Fibroblast of skin of right quadriceps (primary cell): ENCODE measurements around the gene ACTL7A.
"Not testable (repeated sequence)": the region's sequence is repeated elsewhere in the genome, so short reads cannot be mapped to it uniquely, and the experiment has no call there.

ENCODE experiments used
- DNase-seq: peaks from one replicate; pipeline ENCODE4 v3.0.0-alpha.2; 2013

ACTL7A gene

GRCh38 chr9:108861997-108862396, at the start of gene ACTL7A:
Gene ACTL7A (plus strand): TSS chr9:108862266. CDS start chr9:108862323, 57 bp downstream.
- no peak for DNase-seq

- DNase-seq = no peak
Measured at GRCh38 chr9:108812396-108813025, 49.6 kb upstream of the ACTL7A start.

DNA sequence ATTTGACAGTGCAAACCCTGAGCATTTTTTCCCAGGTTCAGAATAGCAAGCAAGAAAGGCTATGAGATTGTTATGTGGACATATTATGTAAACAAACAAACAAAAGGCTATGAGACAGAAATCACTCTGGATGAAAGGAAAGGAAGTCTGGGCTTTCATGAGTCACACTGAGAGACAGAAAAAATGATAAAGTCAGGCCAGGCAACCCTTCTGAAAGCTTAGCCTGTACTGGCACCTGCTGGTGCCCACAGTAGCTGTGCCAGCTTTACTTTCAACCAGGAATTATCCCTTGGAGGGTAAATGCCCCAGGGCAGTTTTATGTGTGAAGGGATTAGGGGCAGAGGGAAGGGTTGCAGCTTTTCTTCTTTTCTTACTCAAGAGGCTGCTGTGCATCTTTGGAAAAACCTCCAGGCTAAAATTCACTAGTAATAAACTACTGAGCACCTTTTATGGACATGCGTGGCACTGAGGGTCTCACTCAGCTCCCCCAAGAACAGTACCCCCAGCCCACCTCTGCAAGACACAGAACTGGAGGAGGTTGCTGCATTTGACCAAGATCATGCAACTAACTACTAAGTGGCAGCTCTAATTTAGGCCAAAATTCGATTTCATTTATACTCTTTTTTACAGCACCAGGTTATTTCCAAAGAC, 48.0 kb upstream of the ACTL7A start:
- DNase-seq = peak; percentile 53

GRCh38 chr9:108815156-108815555, 46.9 kb upstream of the ACTL7A start:
- DNase-seq = no peak

GRCh38 chr9:108816037-108816436, 46.0 kb upstream of the ACTL7A start:
- DNase-seq = no peak

- DNase-seq = no peak
Measured at GRCh38 chr9:108823829-108824228, 38.2 kb upstream of the ACTL7A start.

GRCh38 chr9:108830272-108830671, 31.8 kb upstream of the ACTL7A start:
- DNase-seq = peak; percentile 26

- no peak for DNase-seq
Measured at GRCh38 chr9:108831496-108832178, 30.4 kb upstream of the ACTL7A start.

DNA sequence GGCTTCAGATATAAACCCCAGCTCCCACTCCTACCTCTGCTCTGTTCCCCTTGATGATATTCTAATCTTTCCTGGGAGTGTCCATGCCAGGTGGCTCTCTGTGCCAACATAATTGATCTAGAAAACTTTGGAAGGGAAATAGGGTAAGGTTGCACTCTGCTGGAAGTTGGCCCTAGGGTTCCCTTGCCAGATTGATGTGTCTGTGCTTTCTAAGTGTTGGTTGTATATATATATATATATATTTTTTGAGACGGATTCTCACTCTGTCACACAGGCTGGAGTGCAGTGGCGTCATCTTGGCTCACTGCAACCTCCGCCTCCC, 29.9 kb upstream of the ACTL7A start:
- DNase-seq = no peak

DNA sequence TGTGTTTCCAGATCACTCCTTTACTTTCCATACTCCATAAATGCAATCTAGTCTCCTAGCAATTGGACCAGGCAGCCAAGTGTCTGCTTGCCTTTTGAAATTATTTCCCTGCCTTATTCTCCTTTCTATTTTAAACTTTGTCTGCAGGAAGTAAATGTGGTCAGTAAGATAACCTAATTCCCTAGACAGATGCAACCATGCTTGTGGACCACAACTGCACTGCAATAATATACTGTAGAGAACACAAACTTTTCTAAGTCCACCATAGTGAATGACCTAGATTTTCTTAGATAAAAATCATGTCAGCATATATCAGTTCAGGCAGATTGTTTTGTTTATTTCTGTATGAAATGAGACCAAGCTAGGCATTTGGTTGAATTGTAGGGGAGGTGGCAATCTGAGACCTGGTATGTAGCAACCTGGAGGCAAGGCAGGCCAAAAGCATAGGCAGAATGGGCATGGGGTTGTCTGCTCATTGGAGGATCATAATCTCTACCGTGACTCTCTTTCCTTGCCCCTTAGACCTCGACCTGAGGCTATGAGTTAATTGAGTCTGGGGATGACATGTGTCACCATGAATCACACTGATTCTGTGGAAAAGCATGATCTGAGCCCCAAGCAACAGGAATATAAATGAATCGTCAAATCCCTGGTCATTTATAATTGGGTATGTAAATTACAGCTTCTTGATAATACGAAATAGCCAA, 27.0 kb upstream of the ACTL7A start:
- DNase-seq = peak; percentile 22

GRCh38 chr9:108835831-108836230, 26.2 kb upstream of the ACTL7A start:
- DNase-seq = peak; percentile 41

DNA sequence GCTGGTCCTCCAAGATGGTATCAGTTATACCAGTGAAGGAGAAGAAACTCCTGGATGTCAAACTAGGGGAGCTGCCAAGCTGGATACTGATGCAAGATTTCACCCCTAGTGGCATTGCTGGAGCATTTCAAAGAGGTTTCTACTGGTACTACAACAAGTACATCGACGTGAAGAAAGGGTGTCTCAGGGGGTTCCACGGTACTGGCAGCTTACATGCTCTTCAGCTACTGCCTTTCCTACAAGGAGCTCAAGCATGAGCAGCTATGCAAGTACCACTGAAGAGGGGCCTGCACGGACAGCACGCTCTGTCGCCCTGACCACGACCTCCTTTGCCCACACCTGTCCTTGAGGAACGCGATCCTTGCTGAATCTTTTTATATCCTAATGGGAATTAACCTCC, 25.7 kb upstream of the ACTL7A start:
- DNase-seq = no peak

- DNase-seq = peak; percentile 75
Measured at GRCh38 chr9:108836781-108837180, 25.3 kb upstream of the ACTL7A start.

DNA sequence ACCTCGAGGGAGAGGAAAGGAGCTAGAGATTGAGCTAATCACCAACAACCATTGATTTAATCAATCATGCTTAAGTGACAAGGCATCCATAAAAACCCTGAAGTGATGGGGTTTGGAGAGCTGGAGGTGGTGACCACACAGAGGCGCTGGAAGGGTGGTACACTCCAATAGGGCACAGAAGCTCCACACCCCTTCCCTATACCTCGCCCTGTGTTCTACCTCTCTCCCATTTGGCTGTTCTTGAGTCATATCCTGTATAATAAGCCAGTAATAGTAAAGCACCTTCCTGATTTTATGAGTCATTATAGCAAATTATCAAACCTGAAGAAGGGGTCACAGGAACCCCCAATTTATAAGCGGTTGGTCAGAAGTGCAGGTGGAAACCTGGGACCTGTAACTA, 24.5 kb upstream of the ACTL7A start:
- DNase-seq = peak; percentile 34

GRCh38 chr9:108838017-108838416, 24.0 kb upstream of the ACTL7A start:
- peak; percentile 95 for DNase-seq

GRCh38 chr9:108839561-108839960, 22.5 kb upstream of the ACTL7A start:
- DNase-seq = not testable (repeated sequence)

GRCh38 chr9:108842610-108843295, 19.3 kb upstream of the ACTL7A start:
- no peak for DNase-seq

DNA sequence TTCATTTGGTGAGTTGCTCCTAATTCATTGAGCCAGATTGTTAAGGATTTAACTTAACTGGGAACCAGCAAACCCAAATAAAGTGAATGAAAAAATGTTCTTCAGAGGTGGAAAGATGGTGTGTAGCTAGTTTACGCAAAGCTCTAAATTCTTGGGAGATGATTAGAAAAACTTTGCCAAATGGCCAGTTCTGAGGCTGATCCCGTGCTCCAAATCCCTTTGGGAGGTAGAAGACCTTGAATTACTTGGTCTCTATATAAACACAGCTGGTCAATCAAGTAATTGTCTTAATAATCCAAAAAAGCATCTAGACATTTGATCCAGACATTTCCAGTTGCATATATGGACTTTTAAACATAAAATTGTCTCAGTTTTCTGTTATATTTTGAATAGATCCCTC, 17.7 kb upstream of the ACTL7A start:
- no peak for DNase-seq

- no peak for DNase-seq
Measured at GRCh38 chr9:108844856-108845255, 17.2 kb upstream of the ACTL7A start.

GRCh38 chr9:108845507-108845906, 16.6 kb upstream of the ACTL7A start:
- no peak for DNase-seq

GRCh38 chr9:108845947-108846346, 16.1 kb upstream of the ACTL7A start:
- no peak for DNase-seq

- DNase-seq = not testable (repeated sequence)
Measured at GRCh38 chr9:108848296-108848695, 13.8 kb upstream of the ACTL7A start.

GRCh38 chr9:108850293-108850897, 11.7 kb upstream of the ACTL7A start:
- DNase-seq = no peak
